HepG2 (cell line): Measurements from ENCODE around the gene SBNO2. TPM values are rescaled to one million over a fixed set of nuclear protein-coding genes. Genes with fewer than 3 reads are reported as not detected.

ENCODE experiments used
- ARID2 ChIP-seq: sonication (generic); formaldehyde crosslinking; IDR thresholded peaks from 2 replicates; pipeline ENCODE4 v1.8.1; 2022; ENCODE audit warnings: mild to moderate bottlenecking, missing genetic modification reagents, borderline replicate concordance
- MATR3 ChIP-seq: sonication (generic); formaldehyde crosslinking; IDR thresholded peaks from 2 replicates; pipeline ENCODE4 v1.4.0; 2020; ENCODE audit warnings: missing genetic modification reagents
- MLLT10 ChIP-seq: sonication (generic); formaldehyde crosslinking; IDR thresholded peaks from 2 replicates; pipeline ENCODE4 v1.4.0; 2020; ENCODE audit warnings: missing genetic modification reagents
- MTF2 ChIP-seq: sonication (generic); formaldehyde crosslinking; IDR thresholded peaks from 2 replicates; pipeline ENCODE4 v1.5.0; 2020; ENCODE audit warnings: missing genetic modification reagents, borderline replicate concordance
- NFAT5 ChIP-seq: sonication (generic); formaldehyde crosslinking; IDR thresholded peaks from 2 replicates; pipeline ENCODE4 v1.4.0; 2020; ENCODE audit warnings: missing genetic modification reagents
- NFIB ChIP-seq: sonication (generic); formaldehyde crosslinking; IDR thresholded peaks from 2 replicates; pipeline ENCODE4 v1.9.0; 2021; ENCODE audit warnings: missing genetic modification reagents, mild to moderate bottlenecking, borderline replicate concordance
- NR2F6 ChIP-seq, 2 experiments: IDR thresholded peaks; 2 replicates each; pipeline ENCODE4 v1.6.1; 2016; ENCODE audit warnings: antibody characterized with exemption in 1 of 2, mild to moderate bottlenecking in 1 of 2
- PCBP1 ChIP-seq: fragments of 200-400 bp; formaldehyde crosslinking; IDR thresholded peaks from 2 replicates; pipeline ENCODE4 v1.6.1; 2017; ENCODE audit warnings: mild to moderate bottlenecking, low read depth, low read length, borderline replicate concordance
- RFX3 ChIP-seq: IDR thresholded peaks from 2 replicates; pipeline ENCODE4 v1.6.1; 2016; ENCODE audit warnings: missing biosample characterization, missing genetic modification reagents
- SALL1 ChIP-seq: sonication (generic); formaldehyde crosslinking; IDR thresholded peaks from 2 replicates; pipeline ENCODE4 v1.8.0; 2022; ENCODE audit warnings: mild to moderate bottlenecking, missing genetic modification reagents
- SALL2 ChIP-seq: sonication (generic); formaldehyde crosslinking; IDR thresholded peaks from 2 replicates; pipeline ENCODE4 v1.8.1; 2023; ENCODE audit warnings: mild to moderate bottlenecking, missing genetic modification reagents, inconsistent platforms
- SETDB1 ChIP-seq: sonication (generic); formaldehyde crosslinking; IDR thresholded peaks from 2 replicates; pipeline ENCODE4 v1.5.1; 2020; ENCODE audit warnings: missing genetic modification reagents, mild to moderate bottlenecking, borderline replicate concordance
- STAT5B ChIP-seq: sonication (generic); formaldehyde crosslinking; IDR thresholded peaks from 2 replicates; pipeline ENCODE4 v1.4.0; 2020; ENCODE audit warnings: missing genetic modification reagents
- TCF12 ChIP-seq, 2 experiments: fragments of 450-650 bp in 1 of 2; sonication (generic) in 1 of 2; formaldehyde crosslinking in 1 of 2; IDR thresholded peaks; 2 replicates each; pipeline versions ENCODE4 v1.6.1 to v1.8.0; 2017 to 2022; ENCODE audit warnings: antibody characterized with exemption in 1 of 2, mild to moderate bottlenecking in 1 of 2, missing genetic modification reagents in 1 of 2, moderate library complexity in 1 of 2
- ZBTB46 ChIP-seq: sonication (generic); formaldehyde crosslinking; IDR thresholded peaks from 2 replicates; pipeline ENCODE4 v1.4.0; 2020; ENCODE audit warnings: mild to moderate bottlenecking, missing genetic modification reagents, borderline replicate concordance
- ZFP36L2 ChIP-seq: sonication (generic); formaldehyde crosslinking; IDR thresholded peaks from 2 replicates; pipeline ENCODE4 v1.4.0; 2020; ENCODE audit warnings: missing genetic modification reagents
- ZNF160 ChIP-seq: sonication (generic); formaldehyde crosslinking; IDR thresholded peaks from 2 replicates; pipeline ENCODE4 v1.8.0; 2022; ENCODE audit warnings: mild to moderate bottlenecking, inconsistent platforms, missing genetic modification reagents
- ZNF7 ChIP-seq: IDR thresholded peaks from 2 replicates; pipeline ENCODE4 v1.6.1; 2016; ENCODE audit warnings: missing biosample characterization, missing genetic modification reagents
- ZNF776 ChIP-seq: sonication (generic); formaldehyde crosslinking; IDR thresholded peaks from 2 replicates; pipeline ENCODE4 v1.4.0; 2020; ENCODE audit warnings: mild to moderate bottlenecking, missing genetic modification reagents
- ZNF883 ChIP-seq: sonication (generic); formaldehyde crosslinking; IDR thresholded peaks from 2 replicates; pipeline ENCODE4 v1.5.1; 2020; ENCODE audit warnings: mild to moderate bottlenecking, missing genetic modification reagents; ENCODE audit errors: not compliant biosample characterization
- ZZZ3 ChIP-seq: sonication (generic); formaldehyde crosslinking; IDR thresholded peaks from 2 replicates; pipeline ENCODE4 v1.4.0; 2020; ENCODE audit warnings: missing genetic modification reagents, mild to moderate bottlenecking, borderline replicate concordance
- polyA plus RNA-seq, 8 experiments: library from polyadenylated mRNA; depleted of rRNA in 3 of 8; stranded (reverse) in 7 of 8; unstranded in 1 of 8; fragments of >200 nt; fragmentation: Illumina TruSeq in 4 of 8; extraction: Trizol in 4 of 8; gene quantifications; 2 replicates each; pipeline versions ENCODE4 v1.2.1 to v1.2.3, GENCODE V29; 2011 to 2016; ENCODE audit warnings: low read depth in 4 of 8, missing spikeins in 1 of 8, mixed read lengths in 1 of 8; ENCODE audit not compliant: insufficient read depth in 1 of 8
- total RNA-seq, 5 experiments: library from RNA; depleted of rRNA; stranded (reverse); fragments of >200 nt; fragmentation: Illumina TruSeq; extraction: Trizol; gene quantifications; 2 replicates each; pipeline ENCODE4 v1.2.3, GENCODE V29; 2016; ENCODE audit warnings: low read depth in 1 of 5

Gene SBNO2
- total and polyA plus RNA-seq, 2 of the 13 experiments (the other 11 are each of a cell fraction or from before 2014, with no cell fraction given) = 8.6 to 10.4 TPM

- TF ChIP-seq STAT5B (CRISPR knock-in tag) = no peak
- TF ChIP-seq NFAT5 = no peak
- TF ChIP-seq ZNF7 (CRISPR knock-in tag) = no peak
- TF ChIP-seq ZZZ3 (CRISPR knock-in tag) = no peak
- peak; percentile 19; the same call in 1 of the 2 replicates for TF ChIP-seq SALL1
- 0 out of 2 replicates have a peak, but pooled peaks have one; percentile 24 for TF ChIP-seq NR2F6 (IDR thresholded peaks at IDR 0.05)
- peak; percentile 38; the same call in 1 of the 2 replicates for TF ChIP-seq NR2F6 (CRISPR knock-in tag; IDR thresholded peaks at IDR 0.05)
- no peak for TF ChIP-seq MATR3 (CRISPR knock-in tag)
- TF ChIP-seq TCF12 (IDR thresholded peaks at IDR 0.05) = no peak
- TF ChIP-seq TCF12 (CRISPR knock-in tag; IDR thresholded peaks at IDR 0.05) = no peak
- no peak for TF ChIP-seq MLLT10 (CRISPR knock-in tag)
- TF ChIP-seq PCBP1 = no peak
- no peak for TF ChIP-seq MTF2 (CRISPR knock-in tag)
- TF ChIP-seq SALL2 (CRISPR knock-in tag) = no peak
- no peak for TF ChIP-seq ZNF776 (CRISPR knock-in tag)
- no peak for TF ChIP-seq ZFP36L2 (CRISPR knock-in tag)
- no peak for TF ChIP-seq ZBTB46 (CRISPR knock-in tag)
- no peak for TF ChIP-seq ARID2 (CRISPR knock-in tag)
- TF ChIP-seq NFIB (CRISPR knock-in tag) = no peak
- TF ChIP-seq SETDB1 (CRISPR knock-in tag) = no peak
- no peak for TF ChIP-seq RFX3
- no peak for TF ChIP-seq ZNF883 (CRISPR knock-in tag)
- no peak for TF ChIP-seq ZNF160 (CRISPR knock-in tag)
These were observed 7.0 kb downstream of the SBNO2 start (continued) for GRCh38 chr19:1166872-1167573.
